WTC11 (cell line): ENCODE measurements around the gene PCGF1. TPM values are rescaled to one million over a fixed set of nuclear protein-coding genes. Genes with fewer than 3 reads are reported as not detected.

Experiments
- ARID4B ChIP-seq: sonication (generic); formaldehyde crosslinking; IDR thresholded peaks from 2 replicates; pipeline ENCODE4 v1.8.0; 2023; ENCODE audit warnings: missing genetic modification reagents, mild to moderate bottlenecking, borderline replicate concordance
- ATF3 ChIP-seq: sonication (generic); formaldehyde crosslinking; conservative IDR thresholded peaks from 2 replicates; pipeline ENCODE4 v1.8.1; 2022; ENCODE audit warnings: mild to moderate bottlenecking, missing genetic modification reagents
- CTCF ChIP-seq: fragments of 200-600 bp; IDR thresholded peaks from 2 replicates; pipeline ENCODE4 v1.8.0; 2022; ENCODE audit warnings: antibody characterized with exemption
- E2F4 ChIP-seq: sonication (generic); formaldehyde crosslinking; IDR thresholded peaks from 2 replicates; pipeline ENCODE4 v1.8.1; 2022; ENCODE audit warnings: low read depth, mild to moderate bottlenecking, moderate library complexity, missing genetic modification reagents, borderline replicate concordance
- EMX1 ChIP-seq: fragments of 250-450 bp; sonication (Bioruptor Pico); IDR thresholded peaks from 2 replicates; pipeline ENCODE4 v1.8.0; 2021; ENCODE audit warnings: mild to moderate bottlenecking
- ESRRA ChIP-seq: sonication (generic); formaldehyde crosslinking; IDR thresholded peaks from 2 replicates; pipeline ENCODE4 v1.8.1; 2022; ENCODE audit warnings: mild to moderate bottlenecking, missing genetic modification reagents, borderline replicate concordance
- JAZF1 ChIP-seq: fragments of 250-450 bp; sonication (Bioruptor Pico); IDR thresholded peaks from 2 replicates; pipeline ENCODE4 v1.9.0; 2021; ENCODE audit warnings: moderate library complexity, mild to moderate bottlenecking, inconsistent platforms
- MYBL2 ChIP-seq: sonication (generic); formaldehyde crosslinking; IDR thresholded peaks from 2 replicates; pipeline ENCODE4 v1.8.1; 2023; ENCODE audit warnings: mild to moderate bottlenecking, moderate library complexity, missing genetic modification reagents
- NFYB ChIP-seq: sonication (generic); formaldehyde crosslinking; conservative IDR thresholded peaks from 2 replicates; pipeline ENCODE4 v1.8.0; 2022; ENCODE audit warnings: low read depth, missing genetic modification reagents
- NR1H2 ChIP-seq: sonication (generic); formaldehyde crosslinking; IDR thresholded peaks from 2 replicates; pipeline ENCODE4 v1.9.0; 2021; ENCODE audit warnings: mild to moderate bottlenecking, moderate library complexity, missing genetic modification reagents
- TCF7 ChIP-seq: sonication (generic); formaldehyde crosslinking; IDR thresholded peaks from 2 replicates; pipeline ENCODE4 v1.8.0; 2022; ENCODE audit warnings: mild to moderate bottlenecking, low read depth, missing genetic modification reagents, moderate library complexity
- TEAD4 ChIP-seq: sonication (generic); formaldehyde crosslinking; IDR thresholded peaks from 2 replicates; pipeline ENCODE4 v1.8.0; 2022; ENCODE audit warnings: mild to moderate bottlenecking, missing genetic modification reagents
- ZNF138 ChIP-seq: sonication (generic); formaldehyde crosslinking; conservative IDR thresholded peaks from 2 replicates; pipeline ENCODE4 v1.8.1; 2022; ENCODE audit warnings: mild to moderate bottlenecking, moderate library complexity, missing genetic modification reagents
- ZNF396 ChIP-seq: fragments of 250-450 bp; sonication (Bioruptor Pico); IDR thresholded peaks from 2 replicates; pipeline ENCODE4 v1.8.0; 2021; ENCODE audit warnings: mild to moderate bottlenecking, moderate library complexity, borderline replicate concordance
- ZNF423 ChIP-seq: fragments of 250-450 bp; sonication (Bioruptor Pico); IDR thresholded peaks from 2 replicates; pipeline ENCODE4 v2.1.2; 2022; ENCODE audit warnings: mild to moderate bottlenecking, moderate library complexity
- total RNA-seq: library from RNA; stranded (reverse); gene quantifications from 3 replicates; pipeline ENCODE4 v1.2.3, GENCODE V29; 2021
- TF ChIP-seq, protein P1 (sequence below): sonication (generic); formaldehyde crosslinking; IDR thresholded peaks from 2 replicates; pipeline ENCODE4 v1.8.0; 2022; ENCODE audit warnings: mild to moderate bottlenecking, missing genetic modification reagents

Gene PCGF1
- total RNA-seq, 1 experiment from 2014 or later = 15.7 TPM

DNA sequence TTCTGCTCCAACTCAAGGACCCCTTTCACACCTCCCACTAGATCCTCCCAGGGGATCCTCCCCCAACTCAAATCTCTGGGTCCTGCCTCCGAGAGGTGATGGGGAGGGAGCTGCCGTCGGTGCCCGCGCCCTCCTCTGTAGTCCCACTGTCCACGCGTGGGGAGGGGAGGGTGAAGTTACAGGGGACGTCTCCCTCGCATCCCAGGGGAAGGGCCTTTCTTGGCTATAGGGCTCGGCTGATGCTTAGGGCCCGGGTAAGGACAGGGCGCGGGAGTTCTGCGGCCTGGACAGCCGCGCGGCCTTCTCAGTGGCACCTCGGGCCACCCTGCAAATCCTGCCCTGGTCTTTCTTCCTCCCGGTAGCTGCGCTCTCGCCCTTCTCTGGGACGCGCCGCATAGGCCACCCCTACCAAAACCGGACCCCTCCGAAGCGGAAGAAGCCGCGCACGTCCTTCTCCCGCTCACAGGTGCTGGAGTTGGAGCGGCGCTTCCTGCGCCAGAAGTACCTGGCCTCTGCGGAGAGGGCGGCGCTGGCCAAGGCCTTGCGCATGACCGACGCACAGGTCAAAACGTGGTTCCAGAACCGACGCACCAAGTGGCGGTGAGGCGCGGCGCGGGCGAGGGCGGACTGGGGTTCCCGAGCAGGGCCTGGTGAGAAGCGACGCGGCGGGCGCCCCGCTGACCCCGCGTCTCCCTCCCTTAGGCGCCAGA, 7.9 kb upstream of the PCGF1 start (continued):
- TF ChIP-seq CTCF (no peak), ARID4B (peak; percentile 14; the same call in 1 of the 2 replicates), ESRRA (CRISPR knock-in tag) (no peak), MYBL2 (CRISPR knock-in tag) (no peak), TCF7 (no peak), TEAD4 (CRISPR knock-in tag) (peak; percentile 43; the same call in 1 of the 2 replicates), ATF3 (CRISPR knock-in tag) (no peak), NFYB (CRISPR knock-in tag) (no peak), ZNF396 (no peak), NR1H2 (CRISPR knock-in tag) (no peak), EMX1 (no peak), E2F4 (CRISPR knock-in tag) (no peak), ZNF423 (peak; percentile 42; the same call in 1 of the 2 replicates), JAZF1 (CRISPR knock-in tag) (no peak), ZNF138 (no peak)
- TF ChIP-seq, protein P1, sequence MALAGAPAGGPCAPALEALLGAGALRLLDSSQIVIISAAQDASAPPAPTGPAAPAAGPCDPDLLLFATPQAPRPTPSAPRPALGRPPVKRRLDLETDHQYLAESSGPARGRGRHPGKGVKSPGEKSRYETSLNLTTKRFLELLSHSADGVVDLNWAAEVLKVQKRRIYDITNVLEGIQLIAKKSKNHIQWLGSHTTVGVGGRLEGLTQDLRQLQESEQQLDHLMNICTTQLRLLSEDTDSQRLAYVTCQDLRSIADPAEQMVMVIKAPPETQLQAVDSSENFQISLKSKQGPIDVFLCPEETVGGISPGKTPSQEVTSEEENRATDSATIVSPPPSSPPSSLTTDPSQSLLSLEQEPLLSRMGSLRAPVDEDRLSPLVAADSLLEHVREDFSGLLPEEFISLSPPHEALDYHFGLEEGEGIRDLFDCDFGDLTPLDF (CRISPR knock-in tag) = no peak
